Measurements from ENCODE around the gene MICAL2.

- no peak for TF ChIP-seq ZBTB7A (IDR thresholded peaks at IDR 0.05; ENCODE audit: low read depth)
- no peak for TF ChIP-seq TCF12 (IDR thresholded peaks at IDR 0.05; ENCODE audit: low read depth)
- no peak for TF ChIP-seq REST (IDR thresholded peaks at IDR 0.05; ENCODE audit: low read depth)
Observed at GRCh38 chr11:12120031-12121008, 9.9 kb downstream of the MICAL2 start.

Data from Ishikawa (cell line).